ENCODE measurements around the gene PSMG4.

The PSMG4 gene

DNA sequence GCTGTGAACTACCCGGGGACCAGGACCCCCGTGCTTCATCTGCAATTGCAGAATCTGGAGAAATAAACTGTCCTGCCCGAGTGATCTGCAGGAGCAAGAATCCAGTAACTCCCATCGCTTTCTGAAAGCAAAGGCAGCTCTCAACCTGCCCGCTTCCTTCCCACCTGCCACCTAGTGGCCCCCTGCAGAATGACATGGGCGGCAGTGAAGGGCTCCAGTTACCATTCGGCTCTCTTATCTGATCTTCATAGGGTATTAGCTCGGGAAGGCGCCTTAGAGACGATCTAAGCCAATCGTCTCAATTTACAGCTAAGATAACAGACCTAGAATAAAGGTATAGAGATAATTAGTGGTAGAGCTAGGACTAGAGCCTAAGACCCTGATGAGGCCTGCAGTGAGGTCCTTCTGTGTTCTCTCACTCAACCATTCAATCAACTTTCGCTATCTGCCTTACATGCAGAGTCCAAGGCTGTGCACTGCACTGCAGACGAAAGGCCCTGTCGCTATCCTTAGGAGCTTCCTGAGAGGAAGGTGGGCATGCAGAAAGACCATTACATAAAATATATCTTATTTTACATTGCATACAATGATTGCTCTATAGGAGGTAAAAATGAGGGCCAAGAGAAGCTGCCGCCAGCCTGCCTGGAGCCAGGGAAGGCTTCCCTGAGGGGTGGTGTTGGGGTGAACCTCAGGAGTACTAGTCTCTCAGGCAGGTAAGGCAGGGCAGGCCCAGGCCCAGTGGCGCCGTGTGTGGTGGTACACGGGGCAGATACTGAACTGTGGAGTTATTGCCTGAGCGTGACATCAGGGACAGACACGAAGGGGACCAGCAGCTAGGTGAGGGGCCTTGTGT, 7.1 kb upstream of the PSMG4 start:
- H3K9ac ChIP-seq, result no peak overlapping the region
- no peaks in the 10 kb centered on the region for H3K36me3 ChIP-seq (ENCODE audit: insufficient read depth)
- H3K27me3 ChIP-seq (ENCODE audit: insufficient read depth, low read depth), result no peaks in the 10 kb centered on the region; the same call in 1 of the 2 replicates
- H3K4me2 ChIP-seq, result peak overlapping the region; percentile 9; the same call in 1 of the 2 replicates
- no peaks in the 10 kb centered on the region for H4K20me1 ChIP-seq (ENCODE audit: insufficient read depth)
- TF ChIP-seq, protein P1, sequence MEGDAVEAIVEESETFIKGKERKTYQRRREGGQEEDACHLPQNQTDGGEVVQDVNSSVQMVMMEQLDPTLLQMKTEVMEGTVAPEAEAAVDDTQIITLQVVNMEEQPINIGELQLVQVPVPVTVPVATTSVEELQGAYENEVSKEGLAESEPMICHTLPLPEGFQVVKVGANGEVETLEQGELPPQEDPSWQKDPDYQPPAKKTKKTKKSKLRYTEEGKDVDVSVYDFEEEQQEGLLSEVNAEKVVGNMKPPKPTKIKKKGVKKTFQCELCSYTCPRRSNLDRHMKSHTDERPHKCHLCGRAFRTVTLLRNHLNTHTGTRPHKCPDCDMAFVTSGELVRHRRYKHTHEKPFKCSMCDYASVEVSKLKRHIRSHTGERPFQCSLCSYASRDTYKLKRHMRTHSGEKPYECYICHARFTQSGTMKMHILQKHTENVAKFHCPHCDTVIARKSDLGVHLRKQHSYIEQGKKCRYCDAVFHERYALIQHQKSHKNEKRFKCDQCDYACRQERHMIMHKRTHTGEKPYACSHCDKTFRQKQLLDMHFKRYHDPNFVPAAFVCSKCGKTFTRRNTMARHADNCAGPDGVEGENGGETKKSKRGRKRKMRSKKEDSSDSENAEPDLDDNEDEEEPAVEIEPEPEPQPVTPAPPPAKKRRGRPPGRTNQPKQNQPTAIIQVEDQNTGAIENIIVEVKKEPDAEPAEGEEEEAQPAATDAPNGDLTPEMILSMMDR (conservative IDR thresholded peaks at IDR 0.05; ENCODE audit: low read depth, low read length), result peak; percentile 95
- no peak overlapping the region for H3K4me3 ChIP-seq (IDR thresholded peaks at IDR 0.05; ENCODE audit: insufficient read depth, low read depth, low read length)
- no peak overlapping the region for H3K27ac ChIP-seq
- peak overlapping the region; percentile 53; the same call in 1 of the 2 replicates for H2AFZ ChIP-seq (ENCODE audit: low read depth)
- no peaks in the 10 kb centered on the region for H3K79me2 ChIP-seq (ENCODE audit: insufficient read depth, low read depth)
- no peaks in the 10 kb centered on the region for H3K4me1 ChIP-seq (ENCODE audit: low read depth, poor library complexity, severe bottlenecking)

DNA sequence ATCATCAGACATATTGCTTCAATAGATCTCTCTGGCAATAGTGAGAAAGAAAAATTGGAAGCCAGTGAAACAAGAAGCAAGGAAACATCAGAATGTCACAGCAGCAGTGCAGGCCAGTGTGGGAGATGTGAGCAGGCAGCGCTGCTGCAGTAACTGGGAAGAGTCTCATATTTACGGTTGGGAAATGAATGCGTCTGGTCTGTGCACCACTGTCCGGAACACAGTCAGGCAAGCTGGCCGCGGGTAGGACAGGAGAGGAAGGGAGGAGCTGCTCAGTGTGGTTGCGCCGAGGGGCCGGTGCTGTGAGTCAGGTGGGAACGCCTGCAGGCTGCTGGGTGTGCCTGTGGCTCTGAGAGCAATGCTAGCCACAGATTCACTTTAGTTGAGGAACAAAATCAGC, 6.4 kb upstream of the PSMG4 start:
- Histone ChIP-seq H3K4me2 (no peak overlapping the region), H3K27ac (no peak overlapping the region), H3K4me3 (IDR thresholded peaks at IDR 0.05; ENCODE audit: insufficient read depth, low read depth, low read length) (no peak overlapping the region), H4K20me1 (ENCODE audit: insufficient read depth) (no peaks in the 10 kb centered on the region), H3K4me1 (ENCODE audit: low read depth, poor library complexity, severe bottlenecking) (no peaks in the 10 kb centered on the region), H3K9ac (no peak overlapping the region), H3K36me3 (ENCODE audit: insufficient read depth) (no peaks in the 10 kb centered on the region), H3K27me3 (ENCODE audit: insufficient read depth, low read depth) (no peaks in the 10 kb centered on the region; the same call in 1 of the 2 replicates), H3K79me2 (ENCODE audit: insufficient read depth, low read depth) (no peaks in the 10 kb centered on the region), H2AFZ (ENCODE audit: low read depth) (no peak overlapping the region)
- TF ChIP-seq, protein P1 (conservative IDR thresholded peaks at IDR 0.05; ENCODE audit: low read depth, low read length), result no peak

DNA sequence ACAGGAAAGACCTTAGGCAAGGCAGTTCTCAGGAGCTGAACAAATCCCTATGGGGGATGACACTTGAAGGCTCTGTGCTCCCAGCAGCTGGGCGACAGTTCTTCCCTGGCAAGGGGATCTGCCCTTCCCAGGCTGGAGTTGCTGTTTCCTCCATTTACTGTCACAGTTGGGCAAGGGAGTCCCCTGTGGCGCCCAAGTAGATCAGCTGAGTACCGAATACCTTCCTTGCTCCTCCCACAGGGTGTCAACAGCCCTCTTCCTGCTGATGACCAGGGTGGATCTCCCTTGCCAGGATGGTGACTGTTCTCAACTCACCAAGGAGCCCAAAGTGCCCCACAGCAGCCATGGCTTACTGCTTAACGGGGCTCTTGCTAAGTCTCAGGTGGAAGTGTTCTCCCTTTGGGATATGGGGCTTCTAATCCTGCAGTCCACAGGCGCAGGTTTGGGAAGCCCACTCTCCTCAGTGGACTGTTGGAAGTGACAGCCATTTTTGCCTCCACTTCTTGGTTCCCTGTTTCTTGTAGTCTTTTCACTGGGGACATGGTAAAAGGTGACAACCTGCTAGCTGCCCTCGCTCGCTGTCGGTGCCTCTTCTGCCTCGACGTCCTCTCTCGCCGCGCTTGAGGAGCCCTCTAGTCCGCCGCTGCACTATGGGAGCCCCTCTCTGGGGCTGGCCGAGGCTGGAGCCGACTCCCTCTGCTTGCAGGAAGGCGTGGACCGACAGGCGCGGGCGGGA, 5.7 kb upstream of the PSMG4 start:
- Histone ChIP-seq H2AFZ (ENCODE audit: low read depth) (no peak overlapping the region), H3K27me3 (ENCODE audit: insufficient read depth, low read depth) (no peaks in the 10 kb centered on the region; the same call in 1 of the 2 replicates), H3K4me2 (no peak overlapping the region), H4K20me1 (ENCODE audit: insufficient read depth) (no peaks in the 10 kb centered on the region), H3K9ac (no peak overlapping the region), H3K4me1 (ENCODE audit: low read depth, poor library complexity, severe bottlenecking) (no peaks in the 10 kb centered on the region), H3K79me2 (ENCODE audit: insufficient read depth, low read depth) (no peaks in the 10 kb centered on the region), H3K27ac (no peak overlapping the region), H3K4me3 (IDR thresholded peaks at IDR 0.05; ENCODE audit: insufficient read depth, low read depth, low read length) (no peak overlapping the region), H3K36me3 (ENCODE audit: insufficient read depth) (no peaks in the 10 kb centered on the region)
- TF ChIP-seq, protein P1 (conservative IDR thresholded peaks at IDR 0.05; ENCODE audit: low read depth, low read length), result no peak

DNA sequence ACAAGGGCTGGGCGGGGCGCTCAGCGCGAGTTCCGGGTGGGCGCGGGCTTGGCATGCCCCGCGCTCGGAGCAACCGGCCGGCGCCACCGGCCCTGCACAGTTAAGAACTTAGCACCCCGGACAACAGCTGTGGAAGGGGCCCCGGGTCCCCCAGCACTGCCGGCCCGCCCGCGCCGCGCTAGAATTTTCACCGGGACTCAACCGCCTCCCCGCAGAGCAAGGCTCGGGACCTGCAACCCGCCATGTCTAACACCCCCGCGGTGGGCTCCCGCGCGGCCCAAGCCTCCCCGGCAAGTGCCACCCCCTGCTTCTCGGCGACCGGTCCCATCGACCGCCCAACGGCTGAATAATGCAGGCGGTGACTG, 5.2 kb upstream of the PSMG4 start:
- TF ChIP-seq, protein P1 (conservative IDR thresholded peaks at IDR 0.05; ENCODE audit: low read depth, low read length), result no peak
- Histone ChIP-seq H3K36me3 (ENCODE audit: insufficient read depth) (no peaks in the 10 kb centered on the region), H3K27me3 (ENCODE audit: insufficient read depth, low read depth) (no peaks in the 10 kb centered on the region; the same call in 1 of the 2 replicates), H3K27ac (no peak overlapping the region), H4K20me1 (ENCODE audit: insufficient read depth) (no peaks in the 10 kb centered on the region), H2AFZ (ENCODE audit: low read depth) (no peak overlapping the region), H3K4me3 (IDR thresholded peaks at IDR 0.05; ENCODE audit: insufficient read depth, low read depth, low read length) (no peak overlapping the region), H3K9ac (no peak overlapping the region), H3K79me2 (ENCODE audit: insufficient read depth, low read depth) (no peaks in the 10 kb centered on the region), H3K4me1 (ENCODE audit: low read depth, poor library complexity, severe bottlenecking) (peaks cover 5% of the 10 kb centered on the region), H3K4me2 (no peak overlapping the region)
